SK-N-SH (cell line): ENCODE data around the gene RRM1. TPM values are rescaled to one million over a fixed set of nuclear protein-coding genes. Genes with fewer than 3 reads are reported as not detected.

ENCODE experiments used
- CTCF ChIA-PET: fragments of 300-600, 350-600 bp; formaldehyde crosslinking; extraction: SDS; loops from one replicate; lab custom pipeline; 2021; lab: Yijun Ruan, JAX
- POLR2A ChIA-PET: fragments of 350-600 bp; sonication (Branson Sonifier 250); formaldehyde crosslinking; extraction: SDS; loops from one replicate; lab custom pipeline; 2020; ENCODE audit warnings: antibody characterized with exemption, inconsistent platforms; lab: Yijun Ruan, JAX
- DNase-seq: peaks from one replicate; pipeline ENCODE4 v3.0.0; 2012
- H2AFZ ChIP-seq: fragments of 200-600 bp; sonication (generic); 2 replicates; pipeline ENCODE4 v1.8.1; 2016; ENCODE audit warnings: antibody characterized with exemption, mild to moderate bottlenecking, low read depth
- H3F3A ChIP-seq: fragments of 200-600 bp; sonication (generic); replicated peaks from 2 replicates; pipeline ENCODE3; 2016; ENCODE audit warnings: antibody characterized with exemption, mild to moderate bottlenecking; ENCODE audit not compliant: insufficient read depth
- H3K27ac ChIP-seq, 2 experiments: fragments of 200-500 bp in 1 of 2; fragments of 200-600 bp in 1 of 2; sonication (Bioruptor generic) in 1 of 2; sonication (generic), shearing (Covaris generic) in 1 of 2; 2 replicates each; pipeline versions ENCODE4 v1.5.1 to v1.6.1; 2014 to 2016; ENCODE audit warnings: low read depth in 2 of 2, inconsistent platforms in 1 of 2, low read length in 1 of 2, mild to moderate bottlenecking in 1 of 2, mixed read lengths in 1 of 2
- H3K27me3 ChIP-seq: fragments of 200-600 bp; sonication (generic), shearing (Covaris generic); 2 replicates; pipeline ENCODE4 v1.6.1; 2016; ENCODE audit warnings: mixed run types; ENCODE audit not compliant: insufficient read depth
- H3K36me3 ChIP-seq, 2 experiments: fragments of 200-500 bp in 1 of 2; fragments of 200-600 bp in 1 of 2; sonication (Bioruptor generic) in 1 of 2; sonication (generic) in 1 of 2; replicated peaks in 1 of 2; 2 replicates each; pipeline versions ENCODE3 to v1.5.1; 2014 to 2016; ENCODE audit warnings: low read length in 1 of 2, mild to moderate bottlenecking in 1 of 2; ENCODE audit not compliant: insufficient read depth in 2 of 2, control insufficient read depth in 1 of 2
- H3K4me1 ChIP-seq, 2 experiments: fragments of 200-500 bp in 1 of 2; fragments of 200-600 bp in 1 of 2; sonication (Bioruptor generic) in 1 of 2; sonication (generic), shearing (Covaris generic) in 1 of 2; 2 replicates each; pipeline versions ENCODE4 v1.5.1 to v1.6.1; 2014 to 2016; ENCODE audit warnings: low read depth in 1 of 2, low read length in 1 of 2, mixed run types in 1 of 2; ENCODE audit not compliant: insufficient read depth in 2 of 2, control insufficient read depth in 1 of 2
- H3K4me2 ChIP-seq: fragments of 200-600 bp; sonication (generic), shearing (Covaris generic); 2 replicates; pipeline ENCODE4 v1.6.1; 2017; ENCODE audit warnings: mixed run types
- H3K4me3 ChIP-seq, 2 experiments: fragments of 200-500 bp in 1 of 2; fragments of 200-600 bp in 1 of 2; sonication (Bioruptor generic) in 1 of 2; sonication (generic), shearing (Covaris generic) in 1 of 2; 2 replicates each; pipeline versions ENCODE4 v1.5.1 to v1.8.1; 2014 to 2016; ENCODE audit warnings: low read depth in 2 of 2, inconsistent platforms in 1 of 2, low read length in 1 of 2, mild to moderate bottlenecking in 1 of 2, mixed read lengths in 1 of 2, moderate library complexity in 1 of 2
- H3K79me2 ChIP-seq: fragments of 200-600 bp; sonication (generic); 2 replicates; pipeline ENCODE4 v1.8.1; 2017; ENCODE audit warnings: mild to moderate bottlenecking; ENCODE audit not compliant: insufficient read depth
- H3K9ac ChIP-seq: fragments of 200-600 bp; sonication (generic); 2 replicates; pipeline ENCODE4 v1.6.1; 2017; ENCODE audit warnings: mixed run types
- H3K9me2 ChIP-seq: fragments of 200-600 bp; sonication (generic); 2 replicates; pipeline ENCODE4 v1.6.1; 2017; ENCODE audit warnings: mixed run types
- H3K9me3 ChIP-seq: fragments of 200-600 bp; sonication (generic); 2 replicates; pipeline ENCODE4 v1.6.1; 2017; ENCODE audit warnings: mixed run types, mild to moderate bottlenecking, moderate library complexity
- H4K20me1 ChIP-seq: fragments of 200-600 bp; sonication (generic); 2 replicates; pipeline ENCODE4 v1.6.1; 2017; ENCODE audit warnings: mild to moderate bottlenecking, mixed run types; ENCODE audit not compliant: insufficient read depth
- CHD2 ChIP-seq: fragments of 150-350 bp; IDR thresholded peaks from 2 replicates; pipeline ENCODE4 v1.6.1; 2018; ENCODE audit warnings: low read length; ENCODE audit not compliant: partially characterized antibody
- ELF1 ChIP-seq: IDR thresholded peaks from 2 replicates; pipeline ENCODE4 v1.4.0; 2012
- FOXM1 ChIP-seq: IDR thresholded peaks from 2 replicates; pipeline ENCODE4 v1.4.0; 2012; ENCODE audit warnings: low read depth, mild to moderate bottlenecking
- GATA2 ChIP-seq: sonication (generic); formaldehyde crosslinking; IDR thresholded peaks from 2 replicates; pipeline ENCODE4 v1.5.0; 2020; ENCODE audit warnings: mild to moderate bottlenecking, missing genetic modification reagents
- MEF2A ChIP-seq: IDR thresholded peaks from 2 replicates; pipeline ENCODE4 v1.4.0; 2012; ENCODE audit warnings: low read depth, borderline replicate concordance
- NRF1 ChIP-seq: IDR thresholded peaks from 2 replicates; pipeline ENCODE4 v1.6.1; 2012; ENCODE audit warnings: low read depth, mild to moderate bottlenecking, low read length
- PBX3 ChIP-seq: IDR thresholded peaks from 2 replicates; pipeline ENCODE4; 2012
- POLR2AphosphoS5 ChIP-seq: IDR thresholded peaks from 2 replicates; pipeline ENCODE4 v1.6.1; 2012; ENCODE audit warnings: low read depth, low read length
- TAF1 ChIP-seq: IDR thresholded peaks from 2 replicates; pipeline ENCODE4 v1.6.1; 2012; ENCODE audit warnings: low read depth, mild to moderate bottlenecking, low read length, moderate library complexity, borderline replicate concordance
- YY1 ChIP-seq: IDR thresholded peaks from 2 replicates; pipeline ENCODE4 v1.4.0; 2012; ENCODE audit warnings: low read depth, mild to moderate bottlenecking
- WGBS: methylation state at CpG from one replicate; pipeline ENCODE4 v1.1.6; 2017; ENCODE audit warnings: low lambda C conversion rate; 5-methylcytosine and 5-hydroxymethylcytosine counted together
- polyA plus RNA-seq, 3 experiments: library from polyadenylated mRNA; depleted of rRNA; stranded (reverse); fragments of >200 nt; gene quantifications; 2 replicates each; pipeline ENCODE4 v1.2.3, GENCODE V29; 2012
- TF ChIP-seq, protein P1 (sequence below): IDR thresholded peaks from 2 replicates; pipeline ENCODE4 v1.4.0; 2012; ENCODE audit warnings: low read depth
- TF ChIP-seq, protein P2 (sequence below): fragments of 150-350 bp; IDR thresholded peaks from 2 replicates; pipeline ENCODE4 v1.6.1; 2016; ENCODE audit warnings: mild to moderate bottlenecking, low read depth, low read length
- TF ChIP-seq, protein P3 (sequence below): IDR thresholded peaks from 2 replicates; pipeline ENCODE4 v1.6.1; 2012; ENCODE audit warnings: mild to moderate bottlenecking, low read depth, low read length, moderate library complexity

RRM1 gene
- polyA plus RNA-seq, 1 of the 3 experiments (the other 2 are of a cell fraction): 28.2 TPM

DNA sequence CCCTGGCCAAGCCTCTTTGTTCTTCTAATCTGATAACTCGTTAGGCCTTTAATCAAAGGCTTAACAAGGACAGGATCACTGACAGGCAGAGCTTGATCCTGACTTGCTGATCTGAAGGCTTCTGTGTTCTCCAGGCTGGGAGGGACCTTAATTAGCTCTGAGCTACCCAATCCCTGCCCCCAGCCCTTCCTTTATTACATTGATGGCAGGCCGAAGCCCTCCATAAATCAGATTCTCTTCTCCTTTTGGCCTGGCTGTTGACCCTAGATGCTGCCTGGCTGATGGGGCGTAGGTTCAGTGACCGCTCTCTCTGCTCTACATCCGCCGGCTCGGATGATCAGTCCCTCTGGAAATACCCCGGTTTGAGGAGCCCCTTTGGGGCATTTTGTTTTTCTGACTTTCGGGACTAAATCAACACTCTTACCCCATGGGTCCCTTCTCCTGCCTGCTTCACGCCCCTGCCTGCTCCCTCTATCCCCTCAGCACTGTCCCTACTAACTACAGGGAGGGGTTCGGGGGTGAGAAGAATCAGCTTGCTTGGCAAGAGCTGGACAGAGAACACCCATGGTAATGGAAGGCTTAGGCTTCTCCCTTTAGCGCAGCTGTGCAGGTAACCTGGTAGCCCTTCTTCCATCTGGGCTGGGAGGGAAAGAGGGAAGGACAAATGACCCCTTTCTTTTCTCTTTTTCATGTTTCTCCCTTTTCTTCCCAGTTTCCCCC, 10.0 kb upstream of the RRM1 start:
- peaks cover 0 to 15% of the 10 kb centered on the region in 2 experiments for H3K36me3 ChIP-seq
- H3K4me1 ChIP-seq: no peaks in the 10 kb centered on the region
- WGBS: 90% methylated on average over 12 of the region's 12 CpGs
- TF ChIP-seq GATA2: no peak
- TF ChIP-seq PBX3: no peak
- TF ChIP-seq, protein P1, sequence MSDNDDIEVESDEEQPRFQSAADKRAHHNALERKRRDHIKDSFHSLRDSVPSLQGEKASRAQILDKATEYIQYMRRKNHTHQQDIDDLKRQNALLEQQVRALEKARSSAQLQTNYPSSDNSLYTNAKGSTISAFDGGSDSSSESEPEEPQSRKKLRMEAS: no peak
- TF ChIP-seq NRF1: no peak
- no peak for TF ChIP-seq MEF2A
- no peak for TF ChIP-seq TAF1
- TF ChIP-seq POLR2AphosphoS5: no peak
- TF ChIP-seq, protein P2, sequence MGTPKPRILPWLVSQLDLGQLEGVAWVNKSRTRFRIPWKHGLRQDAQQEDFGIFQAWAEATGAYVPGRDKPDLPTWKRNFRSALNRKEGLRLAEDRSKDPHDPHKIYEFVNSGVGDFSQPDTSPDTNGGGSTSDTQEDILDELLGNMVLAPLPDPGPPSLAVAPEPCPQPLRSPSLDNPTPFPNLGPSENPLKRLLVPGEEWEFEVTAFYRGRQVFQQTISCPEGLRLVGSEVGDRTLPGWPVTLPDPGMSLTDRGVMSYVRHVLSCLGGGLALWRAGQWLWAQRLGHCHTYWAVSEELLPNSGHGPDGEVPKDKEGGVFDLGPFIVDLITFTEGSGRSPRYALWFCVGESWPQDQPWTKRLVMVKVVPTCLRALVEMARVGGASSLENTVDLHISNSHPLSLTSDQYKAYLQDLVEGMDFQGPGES: no peak
- no peak for TF ChIP-seq YY1
- TF ChIP-seq FOXM1: no peak
- TF ChIP-seq, protein P3, sequence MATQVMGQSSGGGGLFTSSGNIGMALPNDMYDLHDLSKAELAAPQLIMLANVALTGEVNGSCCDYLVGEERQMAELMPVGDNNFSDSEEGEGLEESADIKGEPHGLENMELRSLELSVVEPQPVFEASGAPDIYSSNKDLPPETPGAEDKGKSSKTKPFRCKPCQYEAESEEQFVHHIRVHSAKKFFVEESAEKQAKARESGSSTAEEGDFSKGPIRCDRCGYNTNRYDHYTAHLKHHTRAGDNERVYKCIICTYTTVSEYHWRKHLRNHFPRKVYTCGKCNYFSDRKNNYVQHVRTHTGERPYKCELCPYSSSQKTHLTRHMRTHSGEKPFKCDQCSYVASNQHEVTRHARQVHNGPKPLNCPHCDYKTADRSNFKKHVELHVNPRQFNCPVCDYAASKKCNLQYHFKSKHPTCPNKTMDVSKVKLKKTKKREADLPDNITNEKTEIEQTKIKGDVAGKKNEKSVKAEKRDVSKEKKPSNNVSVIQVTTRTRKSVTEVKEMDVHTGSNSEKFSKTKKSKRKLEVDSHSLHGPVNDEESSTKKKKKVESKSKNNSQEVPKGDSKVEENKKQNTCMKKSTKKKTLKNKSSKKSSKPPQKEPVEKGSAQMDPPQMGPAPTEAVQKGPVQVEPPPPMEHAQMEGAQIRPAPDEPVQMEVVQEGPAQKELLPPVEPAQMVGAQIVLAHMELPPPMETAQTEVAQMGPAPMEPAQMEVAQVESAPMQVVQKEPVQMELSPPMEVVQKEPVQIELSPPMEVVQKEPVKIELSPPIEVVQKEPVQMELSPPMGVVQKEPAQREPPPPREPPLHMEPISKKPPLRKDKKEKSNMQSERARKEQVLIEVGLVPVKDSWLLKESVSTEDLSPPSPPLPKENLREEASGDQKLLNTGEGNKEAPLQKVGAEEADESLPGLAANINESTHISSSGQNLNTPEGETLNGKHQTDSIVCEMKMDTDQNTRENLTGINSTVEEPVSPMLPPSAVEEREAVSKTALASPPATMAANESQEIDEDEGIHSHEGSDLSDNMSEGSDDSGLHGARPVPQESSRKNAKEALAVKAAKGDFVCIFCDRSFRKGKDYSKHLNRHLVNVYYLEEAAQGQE: no peak
- no peak for TF ChIP-seq ELF1
- TF ChIP-seq CHD2: no peak
- TF ChIP-seq, all 33 proteins: peak for 0
- ChIA-PET POLR2A (no interaction called here), CTCF (interaction anchor here (1.9 to 8.1 kb wide), 3 partner anchors 12 to 236 kb away, joined by 10 to 76 read pairs (median 16); partner anchors contain the start of gene STIM1)
- no peak overlapping the region for H3K4me3 ChIP-seq
- H2AFZ ChIP-seq: no peak overlapping the region
- H4K20me1 ChIP-seq: no peaks in the 10 kb centered on the region
- no peak for DNase-seq
- no peaks in the 10 kb centered on the region for H3K79me2 ChIP-seq
- H3K4me2 ChIP-seq: no peak overlapping the region
- H3F3A ChIP-seq: no peaks in the 10 kb centered on the region
- H3K9ac ChIP-seq: no peak overlapping the region
- no peaks in the 10 kb centered on the region for H3K27me3 ChIP-seq
- no peaks in the 10 kb centered on the region for H3K9me2 ChIP-seq
- H3K27ac ChIP-seq: no peak overlapping the region
- no peaks in the 10 kb centered on the region for H3K9me3 ChIP-seq
